HPDE6-E6E7 (cell line): ENCODE data around the gene LDAH.

Experiments
- DNase-seq: peaks from one replicate; pipeline ENCODE4 v3.0.0; 2011; ENCODE audit warnings: missing footprints; ENCODE audit errors: extremely low spot score

LDAH gene

DNA sequence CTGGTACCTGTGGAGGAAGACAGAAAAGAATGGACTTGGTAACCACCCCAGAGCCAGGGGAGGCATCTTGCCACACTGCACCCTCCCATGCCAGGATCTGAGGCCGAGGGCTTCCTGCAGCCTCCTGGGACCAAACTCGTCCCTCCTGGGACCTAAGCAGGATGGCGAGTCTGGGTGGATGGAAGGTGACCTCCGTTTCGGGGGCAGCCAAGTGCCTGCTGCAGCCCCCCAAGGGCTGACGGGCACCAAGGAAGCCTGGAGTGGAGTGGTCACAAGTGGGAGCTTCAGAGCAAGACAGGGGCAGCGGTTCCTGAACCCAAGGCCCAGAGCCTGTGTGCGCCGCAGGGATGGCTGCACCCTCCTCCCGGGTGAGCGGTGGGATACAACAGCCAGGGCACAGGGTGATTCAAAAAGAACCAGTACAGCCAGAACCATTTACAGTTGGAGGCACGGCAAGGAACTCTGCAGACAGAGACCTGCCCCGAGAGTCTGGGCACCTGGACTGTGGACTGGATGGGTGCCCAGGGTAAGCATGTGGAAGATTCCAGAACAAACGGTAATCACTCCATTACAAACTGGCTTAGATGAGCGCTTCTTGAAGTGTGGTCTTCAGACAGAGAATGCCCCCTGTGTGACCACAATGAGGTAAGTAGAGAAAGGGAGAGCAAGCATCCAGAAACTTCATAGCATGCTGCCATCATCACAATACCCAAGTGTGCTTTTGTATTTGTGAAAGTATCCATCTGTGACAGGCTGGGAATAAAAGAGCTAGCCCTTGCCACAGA is 184.1 kb downstream of the LDAH start:
- no peak for DNase-seq

DNA sequence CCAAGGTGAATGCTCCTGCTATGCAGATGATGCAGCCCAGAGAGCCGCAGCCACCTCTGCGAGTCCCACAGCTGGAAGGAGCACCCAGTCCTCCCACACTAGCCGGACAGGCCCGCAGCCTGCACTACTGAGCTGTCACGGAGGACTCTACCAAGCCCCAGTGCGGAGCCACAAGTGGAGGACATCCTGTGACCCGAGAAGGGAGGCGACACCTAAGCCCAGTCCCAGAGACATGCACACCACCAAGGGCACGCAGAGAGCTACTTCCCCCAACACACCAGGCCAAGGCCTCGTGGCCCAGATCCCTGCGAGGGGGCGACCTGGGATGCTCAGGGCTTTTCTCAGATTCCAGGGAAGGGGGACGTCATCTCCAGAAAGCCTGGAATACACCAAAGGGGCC is 184.9 kb downstream of the LDAH start:
- no peak for DNase-seq

DNA sequence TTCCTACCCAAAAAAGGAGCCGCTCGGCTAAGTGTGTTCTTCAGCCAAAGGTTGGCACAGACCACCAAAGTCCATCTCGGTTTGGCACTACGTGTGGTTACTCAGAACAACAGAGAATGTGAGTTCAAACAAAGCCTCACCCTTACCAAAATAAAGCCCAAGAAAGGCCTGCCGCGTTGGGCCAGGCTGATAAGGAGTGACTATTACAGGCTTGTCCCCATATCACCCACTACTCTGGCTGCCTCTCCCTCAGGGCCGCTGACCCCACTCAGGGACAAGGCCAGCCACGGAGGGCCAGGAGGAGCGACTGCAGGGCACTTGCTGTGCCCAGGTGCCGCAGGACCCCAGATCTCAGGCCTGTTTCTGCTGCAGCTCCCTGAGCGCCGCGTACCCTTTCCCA is 185.8 kb downstream of the LDAH start:
- no peak for DNase-seq

DNA sequence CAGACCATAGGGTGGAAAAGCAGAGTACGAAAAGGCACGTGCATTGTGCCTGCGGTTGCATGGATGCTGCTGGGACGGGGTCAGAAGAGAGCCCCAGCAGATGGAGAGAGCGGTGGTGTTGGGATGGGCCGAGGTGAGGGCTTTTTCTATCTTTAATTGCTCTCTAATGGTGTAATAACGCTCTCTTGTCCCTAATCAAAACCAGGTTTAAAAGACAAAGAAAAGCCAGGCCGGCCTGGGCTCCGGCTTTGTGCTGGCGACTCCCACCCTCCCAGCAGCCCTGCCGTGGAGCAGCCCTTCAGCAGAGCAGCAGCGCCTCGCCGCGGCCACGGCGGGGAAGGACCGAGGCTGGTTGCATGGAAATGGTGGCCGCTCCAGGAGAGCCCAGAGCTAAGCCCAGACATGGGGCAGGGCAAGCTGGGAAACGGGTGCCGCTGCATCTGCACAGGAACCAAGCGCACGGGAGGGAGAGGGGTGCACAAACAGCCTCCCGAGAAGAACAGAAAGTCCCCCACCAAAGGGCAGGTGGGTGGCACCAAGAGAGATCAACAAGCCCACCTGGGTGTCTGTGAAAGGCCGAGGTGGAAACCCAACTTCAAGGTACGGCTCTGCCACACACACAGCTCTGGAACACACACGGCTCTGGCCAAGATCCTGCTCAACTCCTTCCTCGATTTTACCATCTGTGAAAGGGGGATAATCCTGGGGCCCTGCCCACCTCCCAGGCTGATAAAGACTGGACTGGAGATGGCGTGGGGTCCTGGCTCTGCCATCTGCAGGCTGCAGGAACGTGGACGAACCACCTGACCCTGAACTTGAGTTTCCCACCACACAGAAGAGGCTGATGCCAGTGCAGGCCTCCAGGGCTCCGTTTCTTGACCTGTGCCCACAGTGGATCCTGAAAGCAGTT is 187.0 kb downstream of the LDAH start:
- DNase-seq: peak; percentile 44

DNA sequence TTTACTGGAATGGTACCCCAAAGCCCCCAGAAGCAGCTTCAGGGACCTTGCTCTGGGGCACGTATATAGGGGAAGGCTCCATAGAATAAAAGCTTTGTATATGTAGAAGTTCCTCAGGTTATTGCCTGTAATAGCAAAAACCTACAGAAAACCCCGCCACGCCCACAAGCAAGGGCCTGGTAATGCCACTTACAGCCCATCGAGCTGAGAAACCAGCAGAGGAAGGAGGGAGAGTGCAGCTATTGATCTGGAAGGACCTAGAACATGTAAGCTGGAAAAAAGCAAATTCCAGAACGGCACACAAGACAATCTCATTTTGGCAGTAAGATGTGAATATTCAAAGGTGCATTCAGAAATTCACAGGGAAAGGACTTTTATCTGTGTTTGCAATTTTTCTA is 187.8 kb downstream of the LDAH start:
- no peak for DNase-seq

DNA sequence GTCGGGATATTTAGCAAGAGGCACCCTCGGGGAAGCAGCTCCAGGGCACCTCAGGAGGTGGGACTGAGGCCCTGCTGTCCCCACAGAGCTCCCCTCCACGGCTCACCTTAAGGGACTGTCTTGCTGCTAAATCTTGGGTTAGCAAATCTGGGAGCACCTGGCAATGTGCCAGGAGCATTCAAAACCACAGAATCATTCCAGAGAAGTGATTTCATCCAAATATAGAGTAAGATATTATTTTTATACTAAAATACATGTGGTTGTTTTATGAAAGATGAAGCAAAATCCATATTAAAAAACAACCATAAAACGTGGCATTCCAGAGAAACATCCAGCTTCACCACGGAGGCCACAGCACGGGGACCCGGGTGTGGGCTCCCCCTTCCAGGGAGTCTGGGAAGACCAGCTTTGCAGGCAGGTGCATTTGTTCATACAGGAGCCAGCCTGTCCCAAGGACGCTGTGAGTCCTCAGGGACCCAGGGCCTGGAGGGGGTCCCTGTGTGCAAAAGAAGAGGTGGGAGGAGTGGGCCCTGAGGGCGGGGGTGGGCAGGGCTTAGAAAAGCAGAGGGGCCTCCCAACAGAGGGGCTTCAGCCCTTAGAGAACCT is 188.3 kb downstream of the LDAH start:
- DNase-seq: no peak
